Aorta (tissue), 5 donors: ENCODE results near the gene IRF5. TPM values are rescaled to one million over a fixed set of nuclear protein-coding genes. Genes with fewer than 3 reads are reported as not detected.

ENCODE experiments used
- ATAC-seq: fragments of 200-7000 bp; cut with Tn5 transposase; one replicate; pipeline ENCODE4 v1.9.1; 2022; ENCODE audit warnings: moderate library complexity; ENCODE audit not compliant: low FRiP score
- DNase-seq, 2 donors: peaks; one replicate each; pipeline ENCODE4 v3.0.0-alpha.2; 2020
- H3K27ac ChIP-seq, 2 donors: one replicate each; pipeline ENCODE4 v1.5.1; 2013; ENCODE audit warnings: low read length in 2 of 2, mild to moderate bottlenecking in 2 of 2, moderate library complexity in 2 of 2, control low read depth in 1 of 2, inconsistent platforms in 1 of 2, low read depth in 1 of 2
- H3K27me3 ChIP-seq, 2 donors: one replicate each; pipeline ENCODE4 v1.6.1; 2013; ENCODE audit warnings: control low read depth in 1 of 2, low read length in 1 of 2, mild to moderate bottlenecking in 1 of 2, moderate library complexity in 1 of 2; ENCODE audit not compliant: insufficient read depth in 2 of 2, control insufficient read depth in 1 of 2
- H3K36me3 ChIP-seq, 2 donors: one replicate each; pipeline ENCODE4 v1.6.1; 2013; ENCODE audit warnings: control low read depth in 1 of 2, low read length in 1 of 2, mild to moderate bottlenecking in 1 of 2; ENCODE audit not compliant: insufficient read depth in 2 of 2, control insufficient read depth in 1 of 2
- H3K4me1 ChIP-seq, 2 donors: one replicate each; pipeline ENCODE4 v1.6.1; 2013; ENCODE audit warnings: low read length in 2 of 2, control low read depth in 1 of 2, mild to moderate bottlenecking in 1 of 2, moderate library complexity in 1 of 2; ENCODE audit not compliant: insufficient read depth in 2 of 2, control insufficient read depth in 1 of 2
- H3K4me3 ChIP-seq, 2 donors: one replicate each; pipeline ENCODE4 v1.5.1; 2013; ENCODE audit warnings: low read length in 2 of 2, control low read depth in 1 of 2, mild to moderate bottlenecking in 1 of 2
- H3K9me3 ChIP-seq: one replicate; pipeline ENCODE4 v1.6.1; 2013; ENCODE audit warnings: mild to moderate bottlenecking, low read length; ENCODE audit not compliant: control insufficient read depth
- WGBS, 2 donors: extraction: QIAGEN DNeasy Blood & Tissue Kit; methylation state at CpG; one replicate each; pipeline ENCODE4 v1.1.7; 2013; 5-methylcytosine and 5-hydroxymethylcytosine counted together
- intact Hi-C, 2 donors: fragments of 100-400 bp; cut with DNase I; formaldehyde crosslinking; loops; one replicate each; pipeline versions ENCODE4 v1.14.2 to v1.15.0; 2022
- polyA plus RNA-seq, 2 donors: library from polyadenylated mRNA; stranded (reverse); fragments of 200-250 nt; gene quantifications; one replicate each; pipeline ENCODE4 v1.2.3, GENCODE V29; 2013
- total RNA-seq, 2 donors: library from RNA; stranded (reverse); fragmentation: NEBNext Ultra II Directional; extraction: Animal tissue kit (Norgen Biotek cat#: 25700); gene quantifications; one replicate each; pipeline ENCODE4 v1.2.1, GENCODE V29; 2021
- donor health status: healthy with polysubstance abuse.
- donor health status: Bipolar disorder and iron deficiency.
- donor health status: DM: no; HTN: no; CAD: no.
- donor health status: DM: no; HTN: no; CAD: no.
- donor health status: DM: yes; HTN: yes; CAD: no.

Gene IRF5
- total and polyA plus RNA-seq, 4 donors: 4.0 to 15.5 (median 8.7) TPM

DNA sequence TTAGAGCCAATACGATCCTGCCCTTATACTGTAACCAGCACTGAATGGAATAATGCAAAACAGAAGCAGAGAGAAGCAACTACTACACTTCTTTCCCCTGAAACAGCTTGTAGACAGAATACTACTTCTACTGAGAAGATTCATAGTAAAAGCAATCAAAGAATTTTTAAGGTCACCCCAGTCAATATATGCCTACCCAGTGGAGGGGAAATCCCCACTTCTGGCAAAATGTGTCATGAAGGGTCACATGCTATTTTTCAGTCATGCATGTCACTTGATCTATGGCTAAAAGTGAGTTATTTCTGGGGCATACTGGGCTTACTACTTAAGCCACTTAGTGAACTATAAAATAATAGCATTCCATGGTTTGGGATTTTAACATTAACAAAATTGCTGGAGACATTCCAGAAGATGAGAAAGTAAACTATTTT lies 25.6 kb downstream of the IRF5 start:
- Histone ChIP-seq H3K4me1 (no peaks in the 10 kb centered on the region), H3K4me3 (no peak overlapping the region), H3K36me3 (peaks cover 2 to 6% of the 10 kb centered on the region in 2 donors), H3K27ac (no peak overlapping the region), H3K27me3 (no peaks in the 10 kb centered on the region), H3K9me3 (no peaks in the 10 kb centered on the region)
- 89 to 90% methylated on average over 1 of the region's 1 CpG for WGBS, 2 donors
- DNase-seq (no peak), ATAC-seq (no peak)
- intact Hi-C loops: no loop called here

DNA sequence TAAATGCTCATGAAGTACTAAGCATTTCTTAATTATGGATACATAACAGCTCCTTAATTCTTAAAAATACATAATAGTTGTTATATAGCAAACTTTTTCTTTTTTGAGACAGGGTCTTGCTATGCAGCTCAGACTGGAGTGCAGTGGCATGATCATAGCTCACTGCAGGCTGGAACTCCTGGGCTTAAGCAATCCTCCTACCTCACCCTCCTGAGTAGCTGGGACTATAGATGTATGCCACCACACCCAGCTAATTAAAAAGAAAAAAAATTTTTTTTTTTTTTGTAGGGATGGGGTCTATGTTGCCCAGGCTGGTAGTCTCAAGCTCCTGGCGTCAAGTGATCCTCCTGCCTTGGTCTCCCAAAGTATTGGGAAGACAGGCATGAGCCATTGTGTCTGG lies 30.9 kb downstream of the IRF5 start:
- DNase-seq (no peak), ATAC-seq (no peak)
- Histone ChIP-seq H3K4me1 (no peaks in the 10 kb centered on the region), H3K4me3 (no peak overlapping the region), H3K36me3 (peaks cover 9 to 14% of the 10 kb centered on the region in 2 donors), H3K27me3 (no peaks in the 10 kb centered on the region), H3K27ac (no peak overlapping the region), H3K9me3 (no peaks in the 10 kb centered on the region)
- intact Hi-C loops: no loop called here
- WGBS, 2 donors: 86 to 91% methylated on average over 1 of the region's 1 CpG

GRCh38 chr7:128974241-128974934 lies 36.7 kb downstream of the IRF5 start:
- intact Hi-C loops: no loop called here
- no peak for DNase-seq

GRCh38 chr7:128982105-128982504 lies 44.4 kb downstream of the IRF5 start:
- intact Hi-C loops: no loop called here
- peaks cover 5 to 6% of the 10 kb centered on the region in 2 donors for H3K36me3 ChIP-seq

More at GRCh38 chr7:128974241-128974934, 36.7 kb downstream of the IRF5 start:
- H3K27ac ChIP-seq: no peak overlapping the region
- peaks cover 13 to 18% of the 10 kb centered on the region in 2 donors for H3K36me3 ChIP-seq
- WGBS, 2 donors: 83 to 89% methylated on average over 7 of the region's 7 CpGs
- no peak overlapping the region for H3K4me3 ChIP-seq
- no peaks in the 10 kb centered on the region for H3K27me3 ChIP-seq
- ATAC-seq: no peak
- no peaks in the 10 kb centered on the region for H3K9me3 ChIP-seq
- H3K4me1 ChIP-seq: no peaks in the 10 kb centered on the region

GRCh38 chr7:128985660-128986059 lies 47.9 kb downstream of the IRF5 start:
- no peaks in the 10 kb centered on the region for H3K4me1 ChIP-seq
- H3K27me3 ChIP-seq: no peaks in the 10 kb centered on the region
- ATAC-seq (no peak), DNase-seq (no peak)
- H3K9me3 ChIP-seq: no peaks in the 10 kb centered on the region
- H3K27ac ChIP-seq: no peak overlapping the region
- intact Hi-C loops: no loop called here
- no peak overlapping the region for H3K4me3 ChIP-seq
- peaks cover 0 to 6% of the 10 kb centered on the region in 2 donors for H3K36me3 ChIP-seq

More at GRCh38 chr7:128982105-128982504, 44.4 kb downstream of the IRF5 start:
- H3K4me3 ChIP-seq: no peak overlapping the region
- no peak overlapping the region for H3K27ac ChIP-seq
- no peaks in the 10 kb centered on the region for H3K9me3 ChIP-seq
- H3K27me3 ChIP-seq: no peaks in the 10 kb centered on the region
- no peak for DNase-seq
- no peaks in the 10 kb centered on the region for H3K4me1 ChIP-seq
- no peak for ATAC-seq
- 94 to 97% methylated on average over 2 of the region's 2 CpGs for WGBS, 2 donors

DNA sequence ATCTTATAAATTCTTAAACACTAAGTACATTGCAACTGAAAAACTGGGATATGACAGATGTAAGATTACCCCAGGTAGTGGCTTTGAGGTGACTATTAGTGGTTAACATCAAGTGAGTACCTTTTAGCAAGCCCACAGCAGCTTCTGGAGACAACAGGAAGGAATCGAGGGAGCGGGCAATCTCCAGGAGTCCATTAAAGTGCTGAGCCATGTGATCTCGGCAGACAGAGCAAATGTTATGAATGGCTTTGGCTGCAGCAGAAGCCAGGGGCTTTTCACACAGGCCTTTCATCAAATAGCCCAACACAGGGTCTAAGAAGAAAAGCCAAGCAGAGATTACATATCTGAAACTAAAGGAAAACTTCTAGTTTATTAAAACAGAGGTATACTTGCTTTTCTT lies 48.9 kb downstream of the IRF5 start:
- WGBS, 2 donors: 69 to 73% methylated on average over 3 of the region's 3 CpGs
- ATAC-seq: no peak
- intact Hi-C loops: no loop called here
- H3K4me1 ChIP-seq: no peaks in the 10 kb centered on the region
- no peak for DNase-seq
- no peaks in the 10 kb centered on the region for H3K9me3 ChIP-seq
- H3K4me3 ChIP-seq: no peak overlapping the region
- H3K36me3 ChIP-seq: peaks cover 0 to 4% of the 10 kb centered on the region in 2 donors
- no peak overlapping the region for H3K27ac ChIP-seq
- no peaks in the 10 kb centered on the region for H3K27me3 ChIP-seq

DNA sequence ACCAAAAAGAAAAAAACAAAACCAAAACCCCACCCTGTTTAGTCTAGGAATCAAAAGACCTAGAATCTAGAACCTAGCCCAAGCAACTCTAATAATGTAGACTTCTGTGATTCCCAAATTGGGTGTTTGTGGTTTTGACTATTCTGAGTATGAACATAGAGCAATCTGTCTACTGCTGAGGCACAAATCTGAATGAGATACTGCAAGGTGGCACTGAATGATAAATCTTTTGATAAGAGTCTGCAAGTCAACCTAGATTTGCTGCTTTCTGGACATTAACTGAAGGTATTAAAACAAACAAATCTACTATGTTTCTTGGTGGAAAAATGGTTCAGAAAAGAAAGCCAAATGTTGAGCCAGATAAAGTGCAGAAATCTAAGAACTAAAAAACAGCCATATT lies 50.6 kb downstream of the IRF5 start:
- H3K27ac ChIP-seq: no peak overlapping the region
- intact Hi-C loops: no loop called here
- H3K4me1 ChIP-seq: no peaks in the 10 kb centered on the region
- peaks cover 0 to 2% of the 10 kb centered on the region in 2 donors for H3K36me3 ChIP-seq
- H3K27me3 ChIP-seq: no peaks in the 10 kb centered on the region
- DNase-seq (no peak), ATAC-seq (no peak)
- no peaks in the 10 kb centered on the region for H3K9me3 ChIP-seq
- H3K4me3 ChIP-seq: no peak overlapping the region

GRCh38 chr7:128989961-128990360 lies 52.2 kb downstream of the IRF5 start:
- Histone ChIP-seq H3K4me1 (no peaks in the 10 kb centered on the region), H3K27me3 (no peaks in the 10 kb centered on the region), H3K36me3 (peaks cover 0 to 2% of the 10 kb centered on the region in 2 donors), H3K4me3 (no peak overlapping the region), H3K9me3 (no peaks in the 10 kb centered on the region), H3K27ac (no peak overlapping the region)
- ATAC-seq (no peak), DNase-seq (no peak)
- 85% methylated on average over 9 of the region's 9 CpGs for WGBS, 2 donors
- intact Hi-C loops: no loop called here

- DNase-seq: no peak
- H3K36me3 ChIP-seq: no peaks in the 10 kb centered on the region
These were observed 55.7 kb downstream of the IRF5 start for GRCh38 chr7:128993419-128993818.

More at GRCh38 chr7:128993419-128993818, 55.7 kb downstream of the IRF5 start:
- no peak overlapping the region for H3K4me3 ChIP-seq
- no peaks in the 10 kb centered on the region for H3K4me1 ChIP-seq
- WGBS, 2 donors: 85 to 86% methylated on average over 2 of the region's 2 CpGs
- H3K27me3 ChIP-seq: no peaks in the 10 kb centered on the region
- no peak overlapping the region for H3K27ac ChIP-seq
- no peak for ATAC-seq
- H3K9me3 ChIP-seq: no peaks in the 10 kb centered on the region
- intact Hi-C loops: no loop called here
